ENCODE results near the gene SYCN.
"Not testable (repeated sequence)": the region's sequence is repeated elsewhere in the genome, so short reads cannot be mapped to it uniquely, and the experiment has no call there.

SYCN gene

DNA sequence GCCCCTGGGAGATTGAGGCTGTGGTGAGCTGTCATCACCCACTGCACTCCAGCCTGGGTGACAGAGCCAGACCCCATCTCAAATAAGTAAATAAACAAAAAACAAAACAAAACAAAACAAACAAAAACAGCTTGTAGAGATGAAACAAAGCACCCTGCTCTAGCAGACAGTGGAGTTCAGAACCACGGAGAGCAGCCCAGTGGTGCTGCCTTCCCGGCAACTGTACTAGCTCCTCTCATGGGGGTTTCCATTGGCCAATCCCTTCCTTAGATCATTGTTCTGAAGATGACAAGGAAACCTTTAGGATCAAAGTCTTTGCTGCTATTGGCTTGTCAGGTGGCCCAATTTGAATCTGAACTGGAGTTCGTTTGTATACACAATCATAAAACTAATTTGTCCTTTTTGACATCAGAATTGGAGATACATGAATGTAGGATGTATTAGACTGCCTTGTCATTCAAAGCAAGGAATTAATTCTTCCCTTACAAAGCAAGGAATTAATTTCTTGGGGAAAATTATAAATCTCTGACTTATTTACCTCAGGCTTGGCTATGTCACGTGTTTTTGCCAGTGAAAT lies 19.7 kb upstream of the SYCN start:
- DNase-seq: no peak

- not testable (repeated sequence) for DNase-seq
Observed at GRCh38 chr19:39219108-39219507, 15.0 kb upstream of the SYCN start.

DNA sequence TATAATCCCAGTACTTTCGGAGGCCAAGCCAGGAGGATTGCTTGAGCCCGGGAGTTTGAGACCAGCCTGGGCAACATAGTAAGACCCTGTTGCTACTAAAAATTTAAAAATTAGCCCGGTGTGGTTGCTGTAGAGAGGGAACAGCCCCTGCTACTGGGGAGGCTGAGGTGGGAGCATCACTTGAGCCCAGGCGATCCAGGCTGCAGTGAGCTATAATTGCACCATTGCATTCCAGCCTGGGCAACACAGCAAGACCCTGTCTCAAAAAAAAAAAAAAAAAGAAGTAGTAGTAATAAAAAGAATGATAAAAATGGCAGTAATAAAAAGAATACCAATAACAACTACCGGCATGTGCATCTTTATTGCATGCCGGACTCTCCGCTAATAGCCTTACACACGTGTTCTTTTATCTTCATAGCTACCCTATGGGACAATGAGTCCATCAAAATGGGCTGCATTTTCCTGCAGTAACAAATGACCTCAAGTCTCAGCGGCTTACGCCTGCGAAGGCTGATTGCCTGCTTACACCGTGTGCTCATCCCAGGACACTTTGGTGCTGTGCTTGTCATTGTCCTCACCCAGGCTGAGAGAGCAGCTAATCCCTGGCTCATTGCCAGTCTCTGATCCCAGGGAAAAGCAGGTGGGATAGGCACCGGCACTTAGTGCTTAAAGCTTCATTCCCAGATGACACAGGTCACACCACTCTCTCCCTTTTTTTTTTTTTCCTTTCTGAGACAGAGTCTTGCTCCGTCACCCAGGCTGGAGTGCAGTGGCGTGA lies 14.4 kb upstream of the SYCN start:
- no peak for DNase-seq

GRCh38 chr19:39217094-39217493 lies 13.0 kb upstream of the SYCN start:
- no peak for DNase-seq

- DNase-seq: not testable (repeated sequence)
Observed at GRCh38 chr19:39215323-39215722, 11.3 kb upstream of the SYCN start.

- DNase-seq: no peak
Observed at GRCh38 chr19:39212375-39212742, 8.3 kb upstream of the SYCN start.

GRCh38 chr19:39211731-39212374 lies 7.8 kb upstream of the SYCN start:
- DNase-seq: no peak

- DNase-seq: no peak
Observed at GRCh38 chr19:39209196-39209595, 5.1 kb upstream of the SYCN start.

GRCh38 chr19:39208175-39208795 lies 4.2 kb upstream of the SYCN start:
- no peak for DNase-seq

GRCh38 chr19:39207293-39207836 lies 3.3 kb upstream of the SYCN start:
- DNase-seq: no peak

DNA sequence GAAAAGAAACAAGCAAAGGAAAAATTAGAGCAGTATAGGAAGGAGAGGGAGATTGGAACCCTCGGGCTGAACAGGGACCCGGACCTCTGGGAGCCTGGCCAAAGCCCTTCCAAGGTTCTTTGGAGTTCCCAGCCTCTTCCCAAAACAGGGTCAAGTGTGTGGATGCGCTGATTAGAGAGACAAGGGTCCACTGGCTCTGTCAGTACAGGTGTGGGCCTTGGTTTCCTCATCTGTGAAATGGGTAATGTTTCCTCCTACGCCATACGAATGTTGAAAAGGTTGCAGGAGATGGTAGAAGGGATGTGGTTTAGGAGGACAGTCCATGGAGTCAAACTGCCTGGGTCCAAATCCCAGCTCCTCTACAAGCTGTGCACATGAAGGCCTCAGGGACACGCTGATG lies 2.1 kb upstream of the SYCN start:
- no peak for DNase-seq

DNA sequence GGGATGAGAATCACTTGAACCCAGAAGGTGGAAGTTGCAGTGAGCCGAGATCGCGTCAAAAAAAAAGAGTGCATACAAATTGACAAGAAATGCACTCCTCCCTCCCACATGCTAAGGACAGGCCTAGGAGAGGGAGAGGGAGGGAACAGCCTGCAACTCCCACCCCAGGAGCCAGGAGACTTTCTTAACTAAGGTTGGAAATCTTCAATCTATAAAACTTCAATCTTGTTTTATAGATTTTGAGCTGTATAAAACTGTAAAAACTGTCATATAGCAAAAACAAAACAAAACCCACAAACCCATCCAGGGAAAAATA lies 1.3 kb upstream of the SYCN start:
- no peak for DNase-seq

DNA sequence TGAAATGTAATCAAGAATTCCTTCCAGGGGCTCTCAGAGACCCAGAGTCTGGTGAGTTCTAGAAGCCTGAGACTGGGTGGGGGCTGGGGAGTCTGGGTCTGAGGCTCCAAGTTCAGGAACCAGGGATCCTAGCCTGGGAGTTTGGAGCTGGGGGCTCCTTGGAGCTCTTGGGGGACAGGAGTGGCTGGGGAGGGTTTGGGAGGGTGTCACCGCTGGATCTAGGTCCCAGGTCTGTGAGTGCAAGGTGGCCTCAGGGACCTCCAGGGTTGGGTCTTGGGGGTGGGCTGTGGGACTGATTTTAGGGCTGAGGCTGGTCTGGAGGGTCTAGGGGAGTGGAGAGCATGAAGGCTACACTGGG lies 1.1 kb downstream of the SYCN start:
- no peak for DNase-seq

- DNase-seq: no peak
Observed at GRCh38 chr19:39200803-39201115, 3.3 kb downstream of the SYCN start.

- no peak for DNase-seq
Observed at GRCh38 chr19:39200066-39200802, 3.8 kb downstream of the SYCN start.

- DNase-seq: no peak
Observed at GRCh38 chr19:39199025-39199424, 5.0 kb downstream of the SYCN start.

DNA sequence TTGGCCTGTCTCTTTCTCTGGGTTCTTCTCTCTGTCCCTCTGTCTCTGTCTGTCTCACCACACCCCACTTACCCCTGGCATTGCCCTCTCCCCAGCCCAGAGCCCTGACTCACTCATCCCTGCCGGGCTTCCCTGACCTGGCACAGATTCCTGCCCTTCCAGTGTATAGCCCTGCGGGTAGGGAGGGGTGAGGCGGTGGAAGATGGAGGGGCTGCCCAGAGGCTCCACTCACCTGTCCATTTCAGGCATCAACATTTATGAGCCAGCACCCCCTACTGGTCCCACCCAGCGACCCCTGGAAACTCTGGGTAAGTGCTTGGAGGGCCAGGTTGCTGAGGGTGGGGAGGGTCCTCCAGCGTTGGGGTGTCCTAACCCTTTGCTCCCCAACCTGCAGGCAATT lies 6.3 kb downstream of the SYCN start:
- DNase-seq: no peak

DNA sequence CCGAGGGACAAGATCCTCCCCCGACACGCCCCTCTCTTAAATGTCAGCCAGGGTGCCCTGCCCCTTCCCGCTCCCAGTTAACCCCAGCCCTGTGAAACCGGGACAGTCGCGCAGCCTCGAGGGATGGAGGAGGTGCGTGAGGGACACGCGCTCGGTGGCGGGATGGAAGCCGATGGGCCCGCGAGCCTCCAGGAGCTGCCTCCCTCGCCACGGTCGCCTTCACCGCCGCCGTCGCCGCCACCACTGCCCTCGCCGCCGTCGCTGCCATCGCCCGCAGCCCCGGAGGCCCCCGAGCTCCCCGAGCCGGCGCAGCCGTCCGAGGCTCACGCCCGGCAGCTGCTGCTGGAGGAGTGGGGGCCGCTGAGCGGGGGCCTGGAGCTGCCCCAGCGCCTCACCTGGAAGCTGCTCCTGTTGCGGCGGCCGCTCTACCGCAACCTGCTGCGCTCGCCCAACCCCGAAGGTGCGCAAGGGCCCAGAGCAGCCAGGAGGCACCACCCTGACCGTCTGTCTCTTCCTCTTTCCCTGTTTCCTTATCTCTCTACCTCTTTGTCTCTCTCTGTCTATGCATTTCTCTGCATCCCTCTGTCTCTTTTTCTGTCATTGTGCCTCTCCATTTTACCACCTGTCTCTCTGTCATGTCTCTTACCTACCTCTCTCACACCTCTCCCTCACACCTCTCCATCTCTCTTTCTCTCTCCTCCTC lies 7.1 kb downstream of the SYCN start, which contains the start of gene NCCRP1:
Gene NCCRP1, plus strand, starts transcription at position 105 of the 703 bp plus-strand sequence. Its CDS starts 19 bp downstream, at position 124.
- no peak for DNase-seq

DNA sequence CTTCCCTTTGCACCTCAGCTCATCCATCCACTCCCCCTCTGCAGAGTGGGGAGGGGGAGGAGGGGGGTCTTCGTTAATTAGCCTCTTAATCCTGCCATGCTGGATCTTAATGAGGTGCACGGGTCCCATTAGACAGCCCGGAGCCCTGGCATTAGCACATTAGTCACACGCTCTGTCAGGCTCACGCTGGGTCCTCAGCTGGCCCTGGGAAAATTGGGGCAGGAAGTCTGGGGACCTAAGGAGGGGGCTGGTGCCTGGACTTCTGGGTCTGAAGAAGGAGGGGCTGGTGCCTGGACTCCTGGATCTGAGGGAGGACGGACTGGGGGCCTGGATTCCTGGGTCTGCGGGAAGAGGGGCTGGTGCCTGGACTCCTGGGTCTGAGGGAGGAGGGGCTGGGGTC lies 7.7 kb downstream of the SYCN start:
- DNase-seq: no peak

- no peak for DNase-seq
Observed at GRCh38 chr19:39195755-39196154, 8.3 kb downstream of the SYCN start.

GRCh38 chr19:39194832-39195542 lies 9.1 kb downstream of the SYCN start:
- no peak for DNase-seq

DNA sequence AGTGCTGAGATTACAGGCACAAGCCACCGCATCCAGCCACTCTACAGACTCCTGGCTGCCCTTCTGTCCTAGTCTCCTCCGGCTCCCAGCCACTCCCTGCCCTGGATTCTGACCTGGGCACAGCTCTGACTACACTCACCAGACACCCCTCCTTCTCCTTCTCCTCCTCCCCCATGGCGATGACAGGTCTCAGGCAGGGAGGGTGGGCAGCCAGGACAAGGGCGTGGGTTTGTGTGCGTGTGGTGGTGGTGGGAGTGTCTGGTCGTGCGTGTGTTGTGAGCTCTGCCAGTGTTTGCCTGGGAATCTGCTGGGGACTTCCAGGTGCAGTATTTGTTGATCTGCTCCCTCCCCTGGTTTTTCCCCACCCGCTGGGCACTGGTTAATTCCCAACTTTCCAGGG lies 10.3 kb downstream of the SYCN start:
- DNase-seq: no peak

Measured in NCI-H526 treated with DMSO at 0.1 percent for 48 hours (cell line).